MCF 10A (cell line): ENCODE results near the gene EGR1. TPM values are rescaled to one million over a fixed set of nuclear protein-coding genes. Genes with fewer than 3 reads are reported as not detected.

Source experiments
- BruUV-seq: library from RNA; stranded (reverse); fragments of 400-500 nt; replicated peaks from 2 replicates; lab custom pipeline; 2021; lab: Mats Ljungman, UMichigan
- CTCF ChIA-PET: fragments of 300-600 bp; sonication (Branson Sonifier 250); formaldehyde crosslinking; extraction: SDS; loops from one replicate; lab custom pipeline; 2021; ENCODE audit warnings: antibody characterized with exemption, inconsistent platforms; lab: Yijun Ruan, JAX
- POLR2A ChIA-PET: fragments of 300-600, 350-650 bp; sonication (Branson Sonifier 250); formaldehyde crosslinking; extraction: SDS; loops from one replicate; lab custom pipeline; 2020; ENCODE audit warnings: antibody characterized with exemption, inconsistent platforms; lab: Yijun Ruan, JAX
- DNase-seq: peaks from one replicate; pipeline ENCODE4 v3.0.0-alpha.2; 2018; ENCODE audit not compliant: unreplicated experiment
- H3K27ac Mint-ChIP-seq: one replicate; pipeline ENCODE4 v1.8.0; 2022; ENCODE audit warnings: mild to moderate bottlenecking, low read depth, mixed read lengths; ENCODE audit not compliant: unreplicated experiment
- H3K27me3 Mint-ChIP-seq: one replicate; pipeline ENCODE4 v1.8.0; 2022; ENCODE audit warnings: mixed read lengths; ENCODE audit not compliant: insufficient read depth, unreplicated experiment
- H3K36me3 Mint-ChIP-seq: one replicate; pipeline ENCODE4 v1.8.0; 2022; ENCODE audit warnings: mild to moderate bottlenecking, moderate library complexity, mixed read lengths; ENCODE audit not compliant: insufficient read depth, unreplicated experiment
- H3K4me1 Mint-ChIP-seq: one replicate; pipeline ENCODE4 v1.8.0; 2022; ENCODE audit warnings: mixed read lengths; ENCODE audit not compliant: insufficient read depth, unreplicated experiment
- H3K4me3 Mint-ChIP-seq: one replicate; pipeline ENCODE4 v1.8.0; 2022; ENCODE audit warnings: mild to moderate bottlenecking, moderate library complexity, mixed read lengths; ENCODE audit not compliant: unreplicated experiment
- H3K9me3 Mint-ChIP-seq: one replicate; pipeline ENCODE4 v1.8.0; 2022; ENCODE audit warnings: mixed read lengths; ENCODE audit not compliant: unreplicated experiment
- intact Hi-C: fragments of 100-400 bp; cut with micrococcal nuclease; formaldehyde crosslinking; loops from 2 replicates; pipeline ENCODE4 v1.14.1; 2022
- total RNA-seq: library from RNA; stranded (reverse); gene quantifications from 2 replicates; pipeline ENCODE4 v1.2.3, GENCODE V29; 2022
- TF ChIP-seq, protein P1 (sequence below): fragments of 200-600 bp; IDR thresholded peaks from one replicate; pipeline ENCODE4 v1.8.0; 2022; ENCODE audit warnings: antibody characterized with exemption, mild to moderate bottlenecking; ENCODE audit not compliant: unreplicated experiment

The EGR1 gene
- total RNA-seq, 1 experiment from 2014 or later = 189 TPM

DNA sequence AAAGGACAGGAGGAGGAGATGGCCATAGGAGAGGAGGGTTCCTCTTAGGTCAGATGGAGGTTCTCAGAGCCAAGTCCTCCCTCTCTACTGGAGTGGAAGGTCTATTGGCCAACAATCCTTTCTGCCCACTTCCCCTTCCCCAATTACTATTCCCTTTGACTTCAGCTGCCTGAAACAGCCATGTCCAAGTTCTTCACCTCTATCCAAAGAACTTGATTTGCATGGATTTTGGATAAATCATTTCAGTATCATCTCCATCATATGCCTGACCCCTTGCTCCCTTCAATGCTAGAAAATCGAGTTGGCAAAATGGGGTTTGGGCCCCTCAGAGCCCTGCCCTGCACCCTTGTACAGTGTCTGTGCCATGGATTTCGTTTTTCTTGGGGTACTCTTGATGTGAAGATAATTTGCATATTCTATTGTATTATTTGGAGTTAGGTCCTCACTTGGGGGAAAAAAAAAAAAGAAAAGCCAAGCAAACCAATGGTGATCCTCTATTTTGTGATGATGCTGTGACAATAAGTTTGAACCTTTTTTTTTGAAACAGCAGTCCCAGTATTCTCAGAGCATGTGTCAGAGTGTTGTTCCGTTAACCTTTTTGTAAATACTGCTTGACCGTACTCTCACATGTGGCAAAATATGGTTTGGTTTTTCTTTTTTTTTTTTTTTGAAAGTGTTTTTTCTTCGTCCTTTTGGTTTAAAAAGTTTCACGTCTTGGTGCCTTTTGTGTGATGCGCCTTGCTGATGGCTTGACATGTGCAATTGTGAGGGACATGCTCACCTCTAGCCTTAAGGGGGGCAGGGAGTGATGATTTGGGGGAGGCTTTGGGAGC is 3.1 kb downstream of the EGR1 start:
- BruUV-seq = no TSS peak
- intact Hi-C loops = no loop called here
- ChIA-PET POLR2A (interaction anchor here (1.4 to 15.2 kb wide), 4 partner anchors 32 to 83 kb away, joined by 3 to 626 read pairs (median 142); partner anchors contain the start of gene ETF1), CTCF (interaction anchor here (0.5 to 9.2 kb wide), 5 partner anchors 25 to 693 kb away, joined by 3 to 268 read pairs (median 3); no protein-coding TSS in a partner anchor)
- TF ChIP-seq, protein P1, sequence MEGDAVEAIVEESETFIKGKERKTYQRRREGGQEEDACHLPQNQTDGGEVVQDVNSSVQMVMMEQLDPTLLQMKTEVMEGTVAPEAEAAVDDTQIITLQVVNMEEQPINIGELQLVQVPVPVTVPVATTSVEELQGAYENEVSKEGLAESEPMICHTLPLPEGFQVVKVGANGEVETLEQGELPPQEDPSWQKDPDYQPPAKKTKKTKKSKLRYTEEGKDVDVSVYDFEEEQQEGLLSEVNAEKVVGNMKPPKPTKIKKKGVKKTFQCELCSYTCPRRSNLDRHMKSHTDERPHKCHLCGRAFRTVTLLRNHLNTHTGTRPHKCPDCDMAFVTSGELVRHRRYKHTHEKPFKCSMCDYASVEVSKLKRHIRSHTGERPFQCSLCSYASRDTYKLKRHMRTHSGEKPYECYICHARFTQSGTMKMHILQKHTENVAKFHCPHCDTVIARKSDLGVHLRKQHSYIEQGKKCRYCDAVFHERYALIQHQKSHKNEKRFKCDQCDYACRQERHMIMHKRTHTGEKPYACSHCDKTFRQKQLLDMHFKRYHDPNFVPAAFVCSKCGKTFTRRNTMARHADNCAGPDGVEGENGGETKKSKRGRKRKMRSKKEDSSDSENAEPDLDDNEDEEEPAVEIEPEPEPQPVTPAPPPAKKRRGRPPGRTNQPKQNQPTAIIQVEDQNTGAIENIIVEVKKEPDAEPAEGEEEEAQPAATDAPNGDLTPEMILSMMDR = no peak
- H3K27ac Mint-ChIP-seq = peak overlapping the region; percentile 93
- peaks cover 87% of the 10 kb centered on the region for H3K36me3 Mint-ChIP-seq
- DNase-seq = no peak
- H3K4me1 Mint-ChIP-seq = peaks cover 41% of the 10 kb centered on the region
- peak overlapping the region; percentile 78 for H3K4me3 Mint-ChIP-seq
- peaks cover 20% of the 10 kb centered on the region for H3K27me3 Mint-ChIP-seq
- H3K9me3 Mint-ChIP-seq = no peaks in the 10 kb centered on the region

DNA sequence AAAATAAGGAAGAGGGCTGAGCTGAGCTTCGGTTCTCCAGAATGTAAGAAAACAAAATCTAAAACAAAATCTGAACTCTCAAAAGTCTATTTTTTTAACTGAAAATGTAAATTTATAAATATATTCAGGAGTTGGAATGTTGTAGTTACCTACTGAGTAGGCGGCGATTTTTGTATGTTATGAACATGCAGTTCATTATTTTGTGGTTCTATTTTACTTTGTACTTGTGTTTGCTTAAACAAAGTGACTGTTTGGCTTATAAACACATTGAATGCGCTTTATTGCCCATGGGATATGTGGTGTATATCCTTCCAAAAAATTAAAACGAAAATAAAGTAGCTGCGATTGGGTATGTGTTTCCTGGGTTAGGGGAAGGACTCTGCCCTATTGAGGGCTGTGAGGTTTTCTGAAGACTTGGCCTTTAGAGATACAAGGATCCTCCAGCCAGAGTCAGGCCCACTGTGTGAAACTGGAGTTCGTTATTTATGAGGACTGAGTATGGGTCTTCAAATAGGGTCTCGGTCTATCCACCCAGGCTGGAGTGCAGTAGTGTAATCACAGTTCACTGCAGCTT is 3.8 kb downstream of the EGR1 start:
- intact Hi-C loops = no loop called here
- POLR2A ChIA-PET = interaction anchor here (0.8 to 15.2 kb wide), 8 partner anchors 15 to 84 kb away, joined by 3 to 626 read pairs (median 6); partner anchors contain the start of gene ETF1
- Mint-ChIP-seq H3K4me1 (peaks cover 35% of the 10 kb centered on the region), H3K9me3 (no peaks in the 10 kb centered on the region), H3K4me3 (no peak overlapping the region), H3K36me3 (peaks cover 80% of the 10 kb centered on the region), H3K27ac (peak overlapping the region; percentile 93), H3K27me3 (peaks cover 20% of the 10 kb centered on the region)
- no peak for DNase-seq
- TF ChIP-seq, protein P1 = no peak
- no TSS peak for BruUV-seq
- CTCF ChIA-PET = interaction anchor here (0.5 to 4.2 kb wide), 6 partner anchors 24 to 692 kb away, joined by 3 to 37 read pairs (median 3); no protein-coding TSS in a partner anchor

DNA sequence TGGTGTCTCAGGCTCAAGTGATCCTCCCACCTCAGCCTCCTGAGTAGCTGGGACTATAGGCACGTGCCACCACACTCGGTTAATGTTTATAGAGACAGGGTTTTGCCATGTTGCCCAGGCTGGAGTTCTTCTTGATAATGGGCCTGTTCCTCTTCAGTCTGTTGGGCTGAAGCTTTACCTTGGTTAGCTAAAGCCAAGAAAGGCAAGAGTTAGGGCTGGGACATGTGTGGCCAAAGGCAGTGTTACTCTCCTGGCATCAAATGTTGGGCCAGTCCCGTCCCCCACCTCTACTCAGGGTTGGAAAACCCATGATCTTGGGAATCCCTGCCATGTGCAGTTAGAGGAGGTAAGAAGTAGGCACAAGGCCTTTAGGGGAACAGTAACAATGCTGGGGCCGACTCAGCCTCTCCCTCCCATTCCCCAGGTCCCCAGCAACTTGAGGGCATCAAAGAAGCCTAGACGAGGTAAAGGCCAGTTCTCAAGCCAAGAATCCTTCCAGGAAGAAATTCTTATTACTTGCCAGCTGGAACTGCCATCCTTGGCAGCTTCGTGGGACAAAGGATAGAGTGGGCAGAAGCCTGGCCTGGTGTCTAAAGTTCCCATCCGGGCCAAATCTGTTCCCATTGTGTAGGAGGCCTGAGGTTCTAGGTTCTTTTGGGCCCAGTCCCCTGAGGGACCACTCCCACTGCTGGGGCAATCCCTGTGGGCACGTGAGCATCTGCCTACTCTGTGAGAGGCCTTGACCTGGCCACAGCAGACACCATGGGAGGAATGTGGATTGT is 4.5 kb downstream of the EGR1 start:
- DNase-seq = peak; percentile 78
- CTCF ChIA-PET = interaction anchor here (0.6 to 4.2 kb wide), 6 partner anchors 23 to 1574 kb away, joined by 3 to 37 read pairs (median 3); partner anchors contain the start of gene NRG2
- Mint-ChIP-seq H3K27ac (peak overlapping the region; percentile 93), H3K27me3 (peaks cover 20% of the 10 kb centered on the region), H3K36me3 (peaks cover 79% of the 10 kb centered on the region), H3K4me1 (peaks cover 35% of the 10 kb centered on the region), H3K4me3 (no peak overlapping the region), H3K9me3 (no peaks in the 10 kb centered on the region)
- BruUV-seq = no TSS peak
- POLR2A ChIA-PET = interaction anchor here (0.6 to 15.2 kb wide), 15 partner anchors 8 to 292 kb away, joined by 3 to 626 read pairs (median 3); partner anchors contain the start of gene ETF1
- intact Hi-C loops = no loop called here
- TF ChIP-seq, protein P1 = no peak
